Activated CD8-positive, alpha-beta memory T cell treated with anti-CD3 and anti-CD28 coated beads, Interleukin-2, amount 10 ng/mL, durations not matched to agents 7 days and 5 days (primary cell): ENCODE results near the gene PPP1R10. TPM values are rescaled to one million over a fixed set of nuclear protein-coding genes. Genes with fewer than 3 reads are reported as not detected.
A peak's percentile ranks its signal among the peaks of the same experiment; 100 is the strongest.

Experiments used
- ATAC-seq: fragments of 150-1000 bp; cut with Tn5 transposase; one replicate; pipeline ENCODE4 v1.10.0; 2021; ENCODE audit warnings: moderate library complexity
- CTCF ChIA-PET: fragments of 350-600 bp; sonication (Branson Sonifier 250); formaldehyde crosslinking; loops from one replicate; lab custom pipeline; 2021; ENCODE audit warnings: antibody characterized with exemption; lab: Charles Lee
- DNase-seq: peaks from one replicate; pipeline ENCODE4 v3.0.0-alpha.2; 2020
- H3K27ac Mint-ChIP-seq: one replicate; pipeline ENCODE4 v1.8.0; 2021; ENCODE audit warnings: mild to moderate bottlenecking, mixed read lengths
- H3K27me3 Mint-ChIP-seq: one replicate; pipeline ENCODE4 v1.8.0; 2021; ENCODE audit warnings: mixed read lengths
- H3K36me3 Mint-ChIP-seq: one replicate; pipeline ENCODE4 v1.8.0; 2021; ENCODE audit warnings: mild to moderate bottlenecking, mixed read lengths
- H3K4me1 Mint-ChIP-seq: one replicate; pipeline ENCODE4 v1.8.0; 2021; ENCODE audit warnings: mixed read lengths
- H3K4me3 Mint-ChIP-seq: one replicate; pipeline ENCODE4 v1.8.0; 2021; ENCODE audit warnings: mild to moderate bottlenecking, moderate library complexity, mixed read lengths
- H3K9me3 Mint-ChIP-seq: one replicate; pipeline ENCODE4 v1.8.0; 2022; ENCODE audit warnings: low read depth, mixed read lengths
- total RNA-seq, 2 experiments: library from RNA; stranded (reverse); gene quantifications; one replicate each; pipeline ENCODE4 v1.2.3, GENCODE V29; 2021

Gene PPP1R10
- total RNA-seq, 2 experiments from 2014 or later = 101 to 134 TPM

GRCh38 chr6:30615219-30615957 lies 1.7 kb downstream of the PPP1R10 start:
- ATAC-seq (no peak), DNase-seq (peak; percentile 62)
- H3K36me3 Mint-ChIP-seq = peaks cover 65% of the 10 kb centered on the region
- H3K4me3 Mint-ChIP-seq = peak overlapping the region; percentile 97
- CTCF ChIA-PET = interaction anchor here (0.6 to 4.3 kb wide), 21 partner anchors 11 to 401 kb away, joined by 3 to 40 read pairs (median 4); partner anchors contain the start of genes ATAT1, DHX16 and PRR3
- H3K27me3 Mint-ChIP-seq = peaks cover 3% of the 10 kb centered on the region
- peaks cover 53% of the 10 kb centered on the region for H3K4me1 Mint-ChIP-seq
- H3K27ac Mint-ChIP-seq = peak overlapping the region; percentile 100
- H3K9me3 Mint-ChIP-seq = no peaks in the 10 kb centered on the region

DNA sequence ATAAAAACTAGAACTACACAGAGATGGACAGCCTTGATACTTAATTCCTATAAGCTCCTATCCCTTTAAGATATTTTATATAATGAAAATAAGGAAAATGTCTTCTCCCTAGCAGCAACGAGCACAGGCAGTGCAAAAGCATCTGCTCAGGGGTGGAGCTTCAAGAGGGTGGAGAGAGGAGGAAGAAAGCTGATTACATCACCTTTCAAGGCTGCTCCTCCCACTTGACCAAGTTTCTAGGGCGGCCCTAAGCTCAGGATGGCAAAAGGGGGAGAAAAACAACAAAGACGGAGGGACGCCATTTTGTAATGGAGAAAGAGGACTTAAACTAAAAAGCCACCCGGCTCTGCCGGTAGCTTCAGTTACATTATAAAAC lies 2.2 kb downstream of the PPP1R10 start:
- Mint-ChIP-seq H3K36me3 (peaks cover 69% of the 10 kb centered on the region), H3K4me1 (peaks cover 57% of the 10 kb centered on the region), H3K27ac (peak overlapping the region; percentile 100), H3K4me3 (peak overlapping the region; percentile 97), H3K27me3 (peaks cover 3% of the 10 kb centered on the region), H3K9me3 (no peaks in the 10 kb centered on the region)
- ATAC-seq (peak; percentile 59), DNase-seq (peak; percentile 94)
- CTCF ChIA-PET = interaction anchor here (0.6 to 4.3 kb wide), 23 partner anchors 12 to 401 kb away, joined by 3 to 40 read pairs (median 4); partner anchors contain the start of genes ATAT1, DHX16 and PRR3

GRCh38 chr6:30614044-30614842 lies 2.8 kb downstream of the PPP1R10 start:
- Mint-ChIP-seq H3K4me3 (peak overlapping the region; percentile 97), H3K9me3 (no peaks in the 10 kb centered on the region), H3K4me1 (peaks cover 56% of the 10 kb centered on the region), H3K36me3 (peaks cover 69% of the 10 kb centered on the region), H3K27me3 (peaks cover 3% of the 10 kb centered on the region), H3K27ac (peak overlapping the region; percentile 100)
- no peak for ATAC-seq
- no peak for DNase-seq
- CTCF ChIA-PET = interaction anchor here (0.6 to 4.3 kb wide), 23 partner anchors 9 to 400 kb away, joined by 3 to 40 read pairs (median 4); partner anchors contain the start of genes ATAT1 and DHX16

DNA sequence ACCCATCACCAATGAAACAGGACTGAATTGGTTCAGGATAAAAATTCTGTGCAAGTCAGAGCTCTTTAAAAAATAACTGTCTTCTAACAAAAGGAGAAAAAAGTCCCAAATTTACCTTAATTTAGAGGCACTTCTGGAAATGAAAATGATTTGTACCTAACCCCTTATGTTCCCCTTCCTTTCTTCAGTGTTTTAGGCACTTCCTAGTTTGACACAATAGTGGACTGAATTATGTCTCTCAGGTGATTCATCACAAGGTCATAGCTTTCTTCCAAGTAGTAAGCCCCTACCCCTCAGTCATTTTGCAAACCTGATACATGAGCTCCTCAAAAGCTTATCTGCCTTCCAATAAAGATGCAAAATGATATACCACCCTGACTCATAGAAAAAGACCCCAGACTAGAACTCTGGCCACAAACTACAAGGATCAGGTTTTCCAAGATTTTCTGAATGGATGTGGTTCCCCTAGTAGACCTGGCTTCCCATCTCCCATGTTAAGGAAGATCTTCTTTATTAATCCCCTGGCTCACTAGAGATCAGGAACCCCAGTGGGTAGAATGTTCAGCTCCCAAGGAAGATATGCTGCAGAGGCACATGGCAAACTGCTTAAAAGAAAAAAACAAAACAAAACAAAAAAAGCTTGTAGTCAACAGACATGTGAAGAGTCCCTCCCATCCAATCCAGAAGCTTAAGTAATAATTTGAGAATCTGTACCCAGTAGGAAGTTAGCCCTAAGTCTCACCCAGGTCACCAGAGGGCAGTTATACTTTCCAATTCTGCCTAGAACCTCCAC lies 3.6 kb downstream of the PPP1R10 start:
- H3K4me1 Mint-ChIP-seq = peaks cover 56% of the 10 kb centered on the region
- H3K4me3 Mint-ChIP-seq = peak overlapping the region; percentile 97
- H3K27me3 Mint-ChIP-seq = peaks cover 3% of the 10 kb centered on the region
- H3K9me3 Mint-ChIP-seq = no peaks in the 10 kb centered on the region
- CTCF ChIA-PET = interaction anchor here (0.6 to 4.3 kb wide), 13 partner anchors 8 to 130 kb away, joined by 3 to 40 read pairs (median 6); partner anchors contain the start of gene ATAT1
- no peak for DNase-seq
- H3K27ac Mint-ChIP-seq = peak overlapping the region; percentile 100
- H3K36me3 Mint-ChIP-seq = peaks cover 75% of the 10 kb centered on the region
- no peak for ATAC-seq

- DNase-seq (no peak), ATAC-seq (no peak)
- H3K4me3 Mint-ChIP-seq = no peak overlapping the region
- H3K27ac Mint-ChIP-seq = peak overlapping the region; percentile 47
- H3K36me3 Mint-ChIP-seq = peaks cover 80% of the 10 kb centered on the region
- H3K4me1 Mint-ChIP-seq = peaks cover 55% of the 10 kb centered on the region
- H3K27me3 Mint-ChIP-seq = peaks cover 3% of the 10 kb centered on the region
- H3K9me3 Mint-ChIP-seq = no peaks in the 10 kb centered on the region
- CTCF ChIA-PET = interaction anchor here (1.1 to 4.3 kb wide), 10 partner anchors 11 to 129 kb away, joined by 3 to 40 read pairs (median 8); partner anchors contain the start of gene ATAT1
Measured at GRCh38 chr6:30612687-30613248, 4.3 kb downstream of the PPP1R10 start.

DNA sequence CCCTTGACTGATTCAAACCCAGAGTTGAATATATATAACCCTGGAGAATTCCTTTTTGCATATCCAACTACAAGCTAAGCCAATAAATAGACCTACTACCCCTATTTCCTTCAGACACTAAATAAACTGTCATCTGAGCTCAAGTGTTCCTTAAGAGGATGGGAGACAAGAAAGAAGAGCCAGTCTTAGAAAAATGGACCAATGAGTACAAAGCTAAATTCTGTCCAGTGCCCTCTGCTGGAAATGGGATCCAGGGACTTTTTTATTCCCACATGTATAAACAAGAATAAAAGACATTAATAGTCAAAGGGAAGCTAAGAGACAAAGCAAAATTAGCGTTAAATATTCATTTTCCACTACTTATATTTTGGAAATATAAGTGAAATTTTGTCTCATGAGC lies 4.8 kb downstream of the PPP1R10 start:
- no peak for DNase-seq
- H3K4me1 Mint-ChIP-seq = peaks cover 58% of the 10 kb centered on the region
- H3K4me3 Mint-ChIP-seq = no peak overlapping the region
- peaks cover 82% of the 10 kb centered on the region for H3K36me3 Mint-ChIP-seq
- CTCF ChIA-PET = interaction anchor here (1.1 to 4.3 kb wide), 8 partner anchors 12 to 128 kb away, joined by 3 to 40 read pairs (median 8); partner anchors contain the start of gene ATAT1
- ATAC-seq = no peak
- H3K27me3 Mint-ChIP-seq = peaks cover 3% of the 10 kb centered on the region
- peak overlapping the region; percentile 41 for H3K27ac Mint-ChIP-seq
- H3K9me3 Mint-ChIP-seq = no peaks in the 10 kb centered on the region

DNA sequence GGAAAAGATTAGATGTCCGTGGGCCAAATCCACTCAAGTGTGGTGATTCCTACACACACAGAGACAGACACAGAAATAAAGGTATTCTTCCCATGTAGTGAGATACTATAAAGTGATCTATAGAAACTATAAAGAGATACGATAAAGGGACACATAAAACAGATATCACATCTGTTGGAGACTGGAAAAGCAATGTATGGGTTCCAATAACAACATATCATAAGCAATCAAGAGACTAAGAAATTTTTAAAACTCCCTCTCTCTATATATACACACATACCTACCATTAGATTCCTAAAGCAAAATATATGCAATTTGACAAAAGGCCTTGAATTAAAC lies 5.2 kb downstream of the PPP1R10 start:
- peak overlapping the region; percentile 41 for H3K27ac Mint-ChIP-seq
- H3K4me3 Mint-ChIP-seq = no peak overlapping the region
- H3K27me3 Mint-ChIP-seq = no peaks in the 10 kb centered on the region

DNA sequence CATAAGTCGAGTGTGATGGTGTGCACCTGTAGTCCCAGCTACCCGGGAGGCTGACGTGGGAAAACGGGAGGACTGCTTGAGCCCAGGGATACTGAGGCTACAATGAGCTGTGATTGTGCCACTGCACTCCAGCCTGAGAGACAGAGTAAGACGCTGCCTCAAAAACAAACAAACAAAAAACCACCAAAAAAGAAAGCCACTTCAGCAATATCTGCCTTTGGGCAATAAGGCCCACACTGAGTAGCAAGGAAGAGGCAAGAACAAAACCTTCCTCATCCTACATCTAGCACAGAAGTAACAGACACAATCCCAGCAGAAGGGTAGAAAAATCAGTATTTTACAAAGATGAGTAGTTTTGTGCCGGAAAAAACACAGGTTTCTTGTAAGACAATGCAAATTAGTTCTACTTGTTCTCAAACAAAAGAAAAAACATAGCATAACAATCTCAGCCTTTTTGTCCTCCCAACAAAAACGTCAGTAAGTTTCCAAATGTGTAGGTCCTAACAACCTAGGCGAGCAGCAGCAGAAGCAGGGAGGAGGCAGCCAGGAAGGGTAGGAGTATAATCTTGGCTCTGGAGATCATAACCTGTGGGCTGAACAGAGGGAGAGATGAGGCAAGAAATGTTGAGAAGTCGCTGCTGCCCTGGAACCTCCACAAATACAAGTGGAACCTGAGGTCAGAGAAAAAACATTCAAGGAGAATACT lies 5.7 kb downstream of the PPP1R10 start:
- Mint-ChIP-seq H3K36me3 (peaks cover 81% of the 10 kb centered on the region), H3K4me1 (peaks cover 58% of the 10 kb centered on the region), H3K27ac (peak overlapping the region; percentile 39), H3K4me3 (no peak overlapping the region), H3K27me3 (no peaks in the 10 kb centered on the region), H3K9me3 (no peaks in the 10 kb centered on the region)
- CTCF ChIA-PET = interaction anchor here (1.1 to 4.3 kb wide), 7 partner anchors 11 to 128 kb away, joined by 3 to 40 read pairs (median 6); no protein-coding TSS in a partner anchor
- no peak for ATAC-seq
- no peak for DNase-seq

More for the DNA sequence above, 5.2 kb downstream of the PPP1R10 start:
- DNase-seq (no peak), ATAC-seq (no peak)
- CTCF ChIA-PET = interaction anchor here (1.6 to 4.3 kb wide), 3 partner anchors 11 to 70 kb away, joined by 5 to 40 read pairs (median 6); no protein-coding TSS in a partner anchor
- H3K36me3 Mint-ChIP-seq = peaks cover 81% of the 10 kb centered on the region
- peaks cover 58% of the 10 kb centered on the region for H3K4me1 Mint-ChIP-seq
- H3K9me3 Mint-ChIP-seq = no peaks in the 10 kb centered on the region

- Mint-ChIP-seq H3K27me3 (no peaks in the 10 kb centered on the region), H3K9me3 (no peaks in the 10 kb centered on the region), H3K27ac (peak overlapping the region; percentile 26), H3K36me3 (peaks cover 79% of the 10 kb centered on the region), H3K4me3 (no peak overlapping the region), H3K4me1 (peaks cover 63% of the 10 kb centered on the region)
- CTCF ChIA-PET = interaction anchor here (0.6 to 2.1 kb wide), 6 partner anchors 10 to 127 kb away, joined by 3 to 14 read pairs (median 4); no protein-coding TSS in a partner anchor
- ATAC-seq = no peak
- no peak for DNase-seq
Measured at GRCh38 chr6:30610065-30610464, 7.0 kb downstream of the PPP1R10 start.

DNA sequence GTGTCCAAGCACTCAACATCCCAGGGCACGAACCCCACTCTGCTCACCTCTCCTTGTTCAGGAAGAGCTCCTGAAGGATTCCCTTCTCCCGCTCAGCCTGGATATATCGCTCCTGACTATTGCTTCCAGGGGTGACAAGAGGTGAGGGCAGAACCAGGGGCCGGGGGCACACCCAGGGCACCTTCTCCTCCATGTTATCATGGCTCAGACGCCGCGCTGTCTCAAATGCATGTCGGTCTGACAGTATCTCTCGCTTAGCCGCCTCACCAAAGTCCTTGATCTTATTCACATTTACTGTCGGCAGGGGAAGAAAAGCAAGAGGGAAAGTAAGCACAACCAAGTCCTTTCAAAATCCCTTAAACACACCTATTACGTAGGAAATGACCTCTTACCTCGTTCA lies 13.1 kb downstream of the PPP1R10 start:
- H3K27ac Mint-ChIP-seq = no peak overlapping the region
- no peaks in the 10 kb centered on the region for H3K27me3 Mint-ChIP-seq
- DNase-seq (no peak), ATAC-seq (no peak)
- H3K9me3 Mint-ChIP-seq = no peaks in the 10 kb centered on the region
- CTCF ChIA-PET = interaction anchor here (1.2 kb wide), 1 partner anchor 21 kb away, joined by 3 read pairs; no protein-coding TSS in a partner anchor
- H3K4me1 Mint-ChIP-seq = peaks cover 20% of the 10 kb centered on the region
- peaks cover 71% of the 10 kb centered on the region for H3K36me3 Mint-ChIP-seq
- no peak overlapping the region for H3K4me3 Mint-ChIP-seq

GRCh38 chr6:30601815-30602641 lies 15.0 kb downstream of the PPP1R10 start:
- no peaks in the 10 kb centered on the region for H3K27me3 Mint-ChIP-seq
- peaks cover 55% of the 10 kb centered on the region for H3K36me3 Mint-ChIP-seq
- H3K4me3 Mint-ChIP-seq = no peak overlapping the region
- H3K9me3 Mint-ChIP-seq = no peaks in the 10 kb centered on the region
- H3K27ac Mint-ChIP-seq = no peak overlapping the region
- CTCF ChIA-PET = interaction anchor here (0.8 to 8.1 kb wide), 3 partner anchors 12 to 129 kb away, joined by 4 to 106 read pairs (median 5); no protein-coding TSS in a partner anchor
- peaks cover 17% of the 10 kb centered on the region for H3K4me1 Mint-ChIP-seq
- DNase-seq = no peak
- no peak for ATAC-seq
